Panc1 (cell line): ENCODE results near the gene MUC3A. TPM values are rescaled to one million over a fixed set of nuclear protein-coding genes. Genes with fewer than 3 reads are reported as not detected.
A peak's percentile ranks its signal among the peaks of the same experiment; 100 is the strongest.
"Not testable (repeated sequence)": the region's sequence is repeated elsewhere in the genome, so short reads cannot be mapped to it uniquely, and the experiment has no call there.

Experiments
- ATAC-seq: fragments of 200-7000 bp; cut with Tn5 transposase; 2 replicates; pipeline ENCODE4 v1.9.1; 2020; ENCODE audit warnings: mild to moderate bottlenecking, moderate library complexity
- BruUV-seq: library from RNA; stranded (reverse); fragments of 400-500 nt; replicated peaks from 2 replicates; lab custom pipeline; 2021; lab: Mats Ljungman, UMichigan
- CTCF ChIA-PET: fragments of 300-600 bp; sonication (Branson Sonifier 250); formaldehyde crosslinking; loops from one replicate; lab custom pipeline; 2022; ENCODE audit warnings: antibody characterized with exemption; lab: Charles Lee
- POLR2A ChIA-PET: fragments of 300-600 bp; sonication (Branson Sonifier 250); formaldehyde crosslinking; loops from one replicate; lab custom pipeline; 2022; ENCODE audit warnings: antibody characterized with exemption; lab: Charles Lee
- DNase-seq: peaks from one replicate; pipeline ENCODE4 v3.0.0-alpha.2; 2010; ENCODE audit warnings: low read depth, low spot score
- H3K27ac ChIP-seq: 2 replicates; pipeline ENCODE4 v1.5.1; 2011; ENCODE audit warnings: mild to moderate bottlenecking, low read length, inconsistent platforms
- H3K27me3 ChIP-seq: fragments of 200-500 bp; sonication (Bioruptor generic); 2 replicates; pipeline ENCODE4 v1.6.0; 2014; ENCODE audit warnings: low read length, inconsistent platforms; ENCODE audit not compliant: control insufficient read depth, insufficient read depth
- H3K36me3 ChIP-seq: fragments of 200-500 bp; sonication (Bioruptor generic); 2 replicates; pipeline ENCODE4 v1.5.1; 2014; ENCODE audit warnings: inconsistent platforms, mild to moderate bottlenecking, low read length, moderate library complexity; ENCODE audit not compliant: control insufficient read depth, insufficient read depth
- H3K4me1 ChIP-seq: 2 replicates; pipeline ENCODE4 v1.5.1; 2011; ENCODE audit warnings: inconsistent platforms, mild to moderate bottlenecking, low read length, moderate library complexity; ENCODE audit not compliant: control insufficient read depth, insufficient read depth
- H3K4me3 ChIP-seq, 2 experiments: 2 replicates each; pipeline ENCODE4 v1.5.1; 2011 to 2012; ENCODE audit warnings: low read depth in 2 of 2, low read length in 2 of 2, mild to moderate bottlenecking in 2 of 2, inconsistent platforms in 1 of 2, moderate library complexity in 1 of 2
- H3K9me3 ChIP-seq: fragments of 200-500 bp; sonication (Bioruptor generic); 2 replicates; pipeline ENCODE4 v1.5.1; 2014; ENCODE audit warnings: low read depth, mild to moderate bottlenecking, inconsistent platforms, low read length, moderate library complexity; ENCODE audit not compliant: control insufficient read depth, insufficient read depth
- POLR2AphosphoS5 ChIP-seq: IDR thresholded peaks from 2 replicates; pipeline ENCODE4 v1.6.1; 2012; ENCODE audit warnings: mild to moderate bottlenecking, low read depth, low read length, moderate library complexity
- SIN3A ChIP-seq: IDR thresholded peaks from 2 replicates; pipeline ENCODE4 v1.6.1; 2012; ENCODE audit warnings: low read depth, mild to moderate bottlenecking, low read length, moderate library complexity, borderline replicate concordance; ENCODE audit not compliant: insufficient read depth
- TCF7L2 ChIP-seq: IDR thresholded peaks from 2 replicates; pipeline ENCODE4 v1.6.1; 2011; ENCODE audit warnings: mild to moderate bottlenecking, low read depth, low read length, inconsistent platforms
- in situ Hi-C: cut with HindIII; loops from 2 replicates; pipeline ENCODE4 v1.10.0; 2016; ENCODE audit warnings: low sequenced_read_pairs, low pct_unique_long_range_greater_than_20kb
- intact Hi-C: fragments of 100-400 bp; cut with micrococcal nuclease; formaldehyde crosslinking; loops from one replicate; pipeline ENCODE4 v1.10.0; 2022; ENCODE audit not compliant: unreplicated experiment
- total RNA-seq: library from RNA; stranded (reverse); gene quantifications from one replicate; pipeline ENCODE4 v1.2.1, GENCODE V29; 2021; ENCODE audit not compliant: unreplicated experiment
- TF ChIP-seq, protein P1 (sequence below): fragments of 450-650 bp; IDR thresholded peaks from 2 replicates; pipeline ENCODE4 v1.5.1; 2017; ENCODE audit warnings: mild to moderate bottlenecking
- TF ChIP-seq, protein P2 (sequence below), 2 experiments: IDR thresholded peaks; 2 replicates each; pipeline ENCODE4 v1.6.1; 2011 to 2012; ENCODE audit warnings: low read depth in 2 of 2, control low read depth in 1 of 2, low read length in 1 of 2, mild to moderate bottlenecking in 1 of 2, moderate library complexity in 1 of 2; ENCODE audit not compliant: insufficient read depth in 1 of 2

Gene MUC3A
- total RNA-seq, 1 experiment from 2014 or later, result 24.7 TPM

DNA sequence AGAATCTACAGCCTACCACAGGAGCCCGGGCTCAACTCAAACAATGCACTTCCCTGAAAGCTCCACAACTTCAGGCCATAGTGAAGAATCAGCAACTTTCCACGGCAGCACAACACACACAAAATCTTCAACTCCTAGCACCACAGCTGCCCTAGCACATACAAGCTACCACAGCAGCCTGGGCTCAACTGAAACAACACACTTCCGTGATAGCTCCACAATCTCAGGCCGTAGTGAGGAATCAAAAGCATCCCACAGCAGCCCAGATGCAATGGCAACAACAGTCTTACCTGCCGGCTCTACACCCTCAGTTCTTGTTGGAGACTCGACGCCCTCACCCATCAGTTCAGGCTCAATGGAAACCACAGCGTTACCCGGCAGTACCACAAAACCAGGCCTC lies 42.3 kb downstream of the MUC3A start:
- Histone ChIP-seq H3K36me3 (no peaks in the 10 kb centered on the region), H3K9me3 (no peaks in the 10 kb centered on the region), H3K4me3 (no peak overlapping the region), H3K27me3 (no peaks in the 10 kb centered on the region), H3K27ac (no peak overlapping the region), H3K4me1 (no peaks in the 10 kb centered on the region)
- in situ Hi-C loops (no loop called here), intact Hi-C loops (no loop called here)
- DNase-seq (no peak), ATAC-seq (no peak)
- CTCF ChIA-PET, result no interaction called here
- POLR2A ChIA-PET, result no interaction called here
- no TSS peak for BruUV-seq
- TF ChIP-seq POLR2AphosphoS5, result no peak
- TF ChIP-seq SIN3A, result no peak
- no peak for TF ChIP-seq TCF7L2
- TF ChIP-seq, protein P1, sequence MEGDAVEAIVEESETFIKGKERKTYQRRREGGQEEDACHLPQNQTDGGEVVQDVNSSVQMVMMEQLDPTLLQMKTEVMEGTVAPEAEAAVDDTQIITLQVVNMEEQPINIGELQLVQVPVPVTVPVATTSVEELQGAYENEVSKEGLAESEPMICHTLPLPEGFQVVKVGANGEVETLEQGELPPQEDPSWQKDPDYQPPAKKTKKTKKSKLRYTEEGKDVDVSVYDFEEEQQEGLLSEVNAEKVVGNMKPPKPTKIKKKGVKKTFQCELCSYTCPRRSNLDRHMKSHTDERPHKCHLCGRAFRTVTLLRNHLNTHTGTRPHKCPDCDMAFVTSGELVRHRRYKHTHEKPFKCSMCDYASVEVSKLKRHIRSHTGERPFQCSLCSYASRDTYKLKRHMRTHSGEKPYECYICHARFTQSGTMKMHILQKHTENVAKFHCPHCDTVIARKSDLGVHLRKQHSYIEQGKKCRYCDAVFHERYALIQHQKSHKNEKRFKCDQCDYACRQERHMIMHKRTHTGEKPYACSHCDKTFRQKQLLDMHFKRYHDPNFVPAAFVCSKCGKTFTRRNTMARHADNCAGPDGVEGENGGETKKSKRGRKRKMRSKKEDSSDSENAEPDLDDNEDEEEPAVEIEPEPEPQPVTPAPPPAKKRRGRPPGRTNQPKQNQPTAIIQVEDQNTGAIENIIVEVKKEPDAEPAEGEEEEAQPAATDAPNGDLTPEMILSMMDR, result no peak
- TF ChIP-seq, protein P2, sequence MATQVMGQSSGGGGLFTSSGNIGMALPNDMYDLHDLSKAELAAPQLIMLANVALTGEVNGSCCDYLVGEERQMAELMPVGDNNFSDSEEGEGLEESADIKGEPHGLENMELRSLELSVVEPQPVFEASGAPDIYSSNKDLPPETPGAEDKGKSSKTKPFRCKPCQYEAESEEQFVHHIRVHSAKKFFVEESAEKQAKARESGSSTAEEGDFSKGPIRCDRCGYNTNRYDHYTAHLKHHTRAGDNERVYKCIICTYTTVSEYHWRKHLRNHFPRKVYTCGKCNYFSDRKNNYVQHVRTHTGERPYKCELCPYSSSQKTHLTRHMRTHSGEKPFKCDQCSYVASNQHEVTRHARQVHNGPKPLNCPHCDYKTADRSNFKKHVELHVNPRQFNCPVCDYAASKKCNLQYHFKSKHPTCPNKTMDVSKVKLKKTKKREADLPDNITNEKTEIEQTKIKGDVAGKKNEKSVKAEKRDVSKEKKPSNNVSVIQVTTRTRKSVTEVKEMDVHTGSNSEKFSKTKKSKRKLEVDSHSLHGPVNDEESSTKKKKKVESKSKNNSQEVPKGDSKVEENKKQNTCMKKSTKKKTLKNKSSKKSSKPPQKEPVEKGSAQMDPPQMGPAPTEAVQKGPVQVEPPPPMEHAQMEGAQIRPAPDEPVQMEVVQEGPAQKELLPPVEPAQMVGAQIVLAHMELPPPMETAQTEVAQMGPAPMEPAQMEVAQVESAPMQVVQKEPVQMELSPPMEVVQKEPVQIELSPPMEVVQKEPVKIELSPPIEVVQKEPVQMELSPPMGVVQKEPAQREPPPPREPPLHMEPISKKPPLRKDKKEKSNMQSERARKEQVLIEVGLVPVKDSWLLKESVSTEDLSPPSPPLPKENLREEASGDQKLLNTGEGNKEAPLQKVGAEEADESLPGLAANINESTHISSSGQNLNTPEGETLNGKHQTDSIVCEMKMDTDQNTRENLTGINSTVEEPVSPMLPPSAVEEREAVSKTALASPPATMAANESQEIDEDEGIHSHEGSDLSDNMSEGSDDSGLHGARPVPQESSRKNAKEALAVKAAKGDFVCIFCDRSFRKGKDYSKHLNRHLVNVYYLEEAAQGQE (IDR thresholded peaks at IDR 0.05; ENCODE audit: insufficient read depth in 1 of 2, low read depth in 2 of 2, low read length in 1 of 2), result no peak

DNA sequence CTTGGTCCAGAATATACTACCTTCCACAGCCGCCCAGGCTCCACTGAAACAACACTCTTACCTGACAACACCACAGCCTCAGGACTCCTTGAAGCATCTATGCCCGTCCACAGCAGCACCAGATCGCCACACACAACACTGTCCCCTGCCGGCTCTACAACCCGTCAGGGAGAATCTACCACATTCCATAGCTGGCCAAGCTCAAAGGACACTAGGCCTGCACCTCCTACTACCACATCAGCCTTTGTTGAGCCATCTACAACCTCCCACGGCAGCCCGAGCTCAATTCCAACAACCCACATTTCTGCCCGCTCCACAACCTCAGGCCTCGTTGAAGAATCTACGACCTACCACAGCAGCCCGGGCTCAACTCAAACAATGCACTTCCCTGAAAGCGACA lies 42.9 kb downstream of the MUC3A start:
- ATAC-seq, in situ Hi-C loops, POLR2A ChIA-PET, CTCF ChIA-PET, H3K9me3 ChIP-seq, H3K4me1 ChIP-seq, intact Hi-C loops, H3K27me3 ChIP-seq, H3K27ac ChIP-seq, BruUV-seq, H3K4me3 ChIP-seq, DNase-seq, H3K36me3 ChIP-seq: not testable (repeated sequence)

DNA sequence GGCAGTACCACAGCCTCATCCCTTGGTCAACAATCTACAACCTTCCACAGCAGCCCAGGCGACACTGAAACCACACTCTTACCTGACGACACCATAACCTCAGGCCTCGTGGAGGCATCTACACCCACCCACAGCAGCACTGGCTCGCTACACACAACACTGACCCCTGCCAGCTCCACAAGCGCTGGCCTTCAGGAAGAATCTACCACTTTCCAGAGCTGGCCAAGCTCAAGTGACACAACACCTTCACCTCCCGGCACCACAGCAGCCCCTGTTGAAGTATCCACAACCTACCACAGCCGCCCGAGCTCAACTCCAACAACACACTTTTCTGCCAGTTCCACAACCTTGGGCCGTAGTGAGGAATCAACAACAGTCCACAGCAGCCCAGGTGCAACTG lies 45.3 kb downstream of the MUC3A start:
- H3K9me3 ChIP-seq, DNase-seq, H3K4me1 ChIP-seq, H3K27me3 ChIP-seq, in situ Hi-C loops, ATAC-seq, intact Hi-C loops, H3K4me3 ChIP-seq, BruUV-seq, POLR2A ChIA-PET, CTCF ChIA-PET, H3K36me3 ChIP-seq, H3K27ac ChIP-seq: not testable (repeated sequence)

DNA sequence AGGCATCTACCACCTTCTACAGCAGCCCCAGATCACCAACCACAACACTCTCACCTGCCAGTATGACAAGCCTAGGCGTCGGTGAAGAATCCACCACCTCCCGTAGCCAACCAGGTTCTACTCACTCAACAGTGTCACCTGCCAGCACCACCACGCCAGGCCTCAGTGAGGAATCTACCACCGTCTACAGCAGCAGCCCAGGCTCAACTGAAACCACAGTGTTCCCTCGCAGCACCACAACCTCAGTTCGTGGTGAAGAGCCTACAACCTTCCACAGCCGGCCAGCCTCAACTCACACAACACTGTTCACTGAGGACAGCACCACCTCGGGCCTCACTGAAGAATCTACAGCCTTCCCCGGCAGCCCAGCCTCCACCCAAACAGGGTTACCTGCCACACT lies 49.2 kb downstream of the MUC3A start:
- intact Hi-C loops, H3K9me3 ChIP-seq, CTCF ChIA-PET, H3K27me3 ChIP-seq, DNase-seq, ATAC-seq, POLR2A ChIA-PET, in situ Hi-C loops, H3K27ac ChIP-seq, BruUV-seq, H3K4me1 ChIP-seq, H3K36me3 ChIP-seq, H3K4me3 ChIP-seq: not testable (repeated sequence)

DNA sequence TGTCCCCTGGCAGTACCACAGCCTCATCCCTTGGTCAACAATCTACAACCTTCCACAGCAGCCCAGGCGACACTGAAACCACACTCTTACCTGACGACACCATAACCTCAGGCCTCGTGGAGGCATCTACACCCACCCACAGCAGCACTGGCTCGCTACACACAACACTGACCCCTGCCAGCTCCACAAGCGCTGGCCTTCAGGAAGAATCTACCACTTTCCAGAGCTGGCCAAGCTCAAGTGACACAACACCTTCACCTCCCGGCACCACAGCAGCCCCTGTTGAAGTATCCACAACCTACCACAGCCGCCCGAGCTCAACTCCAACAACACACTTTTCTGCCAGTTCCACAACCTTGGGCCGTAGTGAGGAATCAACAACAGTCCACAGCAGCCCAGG lies 50.0 kb downstream of the MUC3A start:
- intact Hi-C loops, POLR2A ChIA-PET, BruUV-seq, in situ Hi-C loops, H3K9me3 ChIP-seq, H3K27ac ChIP-seq, CTCF ChIA-PET, H3K36me3 ChIP-seq, H3K4me1 ChIP-seq, DNase-seq, H3K27me3 ChIP-seq, H3K4me3 ChIP-seq: not testable (repeated sequence)
- ATAC-seq, result peak; percentile 42; the same call in 1 of the 2 replicates
